Measurements from ENCODE around the gene SLC44A3. TPM values are rescaled to one million over a fixed set of nuclear protein-coding genes. Genes with fewer than 3 reads are reported as not detected.
A peak's percentile ranks its signal among the peaks of the same experiment; 100 is the strongest.

SLC44A3 gene, protein sequence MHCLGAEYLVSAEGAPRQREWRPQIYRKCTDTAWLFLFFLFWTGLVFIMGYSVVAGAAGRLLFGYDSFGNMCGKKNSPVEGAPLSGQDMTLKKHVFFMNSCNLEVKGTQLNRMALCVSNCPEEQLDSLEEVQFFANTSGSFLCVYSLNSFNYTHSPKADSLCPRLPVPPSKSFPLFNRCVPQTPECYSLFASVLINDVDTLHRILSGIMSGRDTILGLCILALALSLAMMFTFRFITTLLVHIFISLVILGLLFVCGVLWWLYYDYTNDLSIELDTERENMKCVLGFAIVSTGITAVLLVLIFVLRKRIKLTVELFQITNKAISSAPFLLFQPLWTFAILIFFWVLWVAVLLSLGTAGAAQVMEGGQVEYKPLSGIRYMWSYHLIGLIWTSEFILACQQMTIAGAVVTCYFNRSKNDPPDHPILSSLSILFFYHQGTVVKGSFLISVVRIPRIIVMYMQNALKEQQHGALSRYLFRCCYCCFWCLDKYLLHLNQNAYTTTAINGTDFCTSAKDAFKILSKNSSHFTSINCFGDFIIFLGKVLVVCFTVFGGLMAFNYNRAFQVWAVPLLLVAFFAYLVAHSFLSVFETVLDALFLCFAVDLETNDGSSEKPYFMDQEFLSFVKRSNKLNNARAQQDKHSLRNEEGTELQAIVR
- total RNA-seq: 1 to 10 TPM in 1 of 4 donors, under 1 TPM in 3; 0.63 to 1.7 (median 0.83) TPM

DNA sequence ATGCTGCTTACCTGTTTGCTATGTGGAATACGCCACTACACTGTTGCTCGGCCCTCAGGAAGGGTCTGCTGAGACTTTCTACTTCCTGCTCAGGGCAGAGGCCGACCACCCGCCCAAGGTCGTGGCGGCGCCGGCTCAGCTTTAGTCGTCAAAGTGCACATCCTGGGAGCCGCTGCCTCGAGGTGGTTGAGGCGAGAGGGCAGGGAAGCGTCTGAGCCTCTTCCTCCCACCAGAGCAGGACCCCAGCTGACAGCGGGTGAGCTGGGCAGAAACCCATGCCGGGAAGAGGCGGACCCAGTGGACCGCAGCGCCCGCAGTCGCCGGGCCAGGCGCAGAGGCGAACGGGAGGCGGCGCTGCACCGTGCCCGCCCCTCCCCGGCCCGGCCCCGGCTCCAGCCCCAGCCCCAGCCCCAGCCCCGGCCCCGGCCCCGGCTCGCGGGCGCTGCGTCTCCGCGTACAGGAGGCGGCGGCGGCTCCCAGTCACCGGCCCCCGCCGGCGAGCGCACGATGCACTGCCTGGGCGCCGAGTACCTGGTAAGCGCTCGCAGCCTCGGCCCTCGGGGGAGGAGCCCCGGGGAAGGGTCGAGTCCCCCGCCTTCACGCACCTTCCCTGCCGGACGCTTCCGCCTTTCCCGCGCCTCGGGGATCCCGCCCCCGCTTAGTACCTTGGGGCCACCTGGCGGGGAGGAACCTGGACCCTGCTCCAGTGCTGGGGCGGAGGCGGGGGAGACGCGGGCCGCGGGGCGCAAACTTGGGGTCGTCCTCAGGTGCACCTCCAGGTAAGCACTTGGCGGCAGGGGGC lies at the start of gene SLC44A3:
Gene SLC44A3, plus strand, starts transcription at position 413 of the 802 bp plus-strand sequence. Its CDS starts 95 bp downstream, at position 508.
- Histone ChIP-seq H3K4me1 (peaks cover 5 to 16% (median 14%) of the 10 kb centered on the region in 4 donors), H3K36me3 (no peaks in the 10 kb centered on the region), H3K9me3 (no peaks in the 10 kb centered on the region), H3K27me3 (no peaks in the 10 kb centered on the region), H3K27ac (replicated peaks in 1 of 4) (peak within 1 kb of the TSS in 2 of 4 donors; percentile 18 to 56), H3K4me3 (peak within 1 kb of the TSS; percentile 62 to 84 (median 68))
- intact Hi-C loops (cut with DNase I): no loop called here
- DNase-seq (ENCODE audit: extremely low spot score): no peak
- TF ChIP-seq, protein P1, sequence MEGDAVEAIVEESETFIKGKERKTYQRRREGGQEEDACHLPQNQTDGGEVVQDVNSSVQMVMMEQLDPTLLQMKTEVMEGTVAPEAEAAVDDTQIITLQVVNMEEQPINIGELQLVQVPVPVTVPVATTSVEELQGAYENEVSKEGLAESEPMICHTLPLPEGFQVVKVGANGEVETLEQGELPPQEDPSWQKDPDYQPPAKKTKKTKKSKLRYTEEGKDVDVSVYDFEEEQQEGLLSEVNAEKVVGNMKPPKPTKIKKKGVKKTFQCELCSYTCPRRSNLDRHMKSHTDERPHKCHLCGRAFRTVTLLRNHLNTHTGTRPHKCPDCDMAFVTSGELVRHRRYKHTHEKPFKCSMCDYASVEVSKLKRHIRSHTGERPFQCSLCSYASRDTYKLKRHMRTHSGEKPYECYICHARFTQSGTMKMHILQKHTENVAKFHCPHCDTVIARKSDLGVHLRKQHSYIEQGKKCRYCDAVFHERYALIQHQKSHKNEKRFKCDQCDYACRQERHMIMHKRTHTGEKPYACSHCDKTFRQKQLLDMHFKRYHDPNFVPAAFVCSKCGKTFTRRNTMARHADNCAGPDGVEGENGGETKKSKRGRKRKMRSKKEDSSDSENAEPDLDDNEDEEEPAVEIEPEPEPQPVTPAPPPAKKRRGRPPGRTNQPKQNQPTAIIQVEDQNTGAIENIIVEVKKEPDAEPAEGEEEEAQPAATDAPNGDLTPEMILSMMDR (IDR thresholded peaks at IDR 0.05): peak; percentile 30 to 47 (median 35)
- no peak for TF ChIP-seq POLR2A (IDR thresholded peaks at IDR 0.05; ENCODE audit: low read depth)
- TF ChIP-seq EP300 (IDR thresholded peaks at IDR 0.05): no peak
- TF ChIP-seq POLR2AphosphoS5 (IDR thresholded peaks at IDR 0.05): no peak
- 9% methylated on average over 18 of the region's 77 CpGs for WGBS

DNA sequence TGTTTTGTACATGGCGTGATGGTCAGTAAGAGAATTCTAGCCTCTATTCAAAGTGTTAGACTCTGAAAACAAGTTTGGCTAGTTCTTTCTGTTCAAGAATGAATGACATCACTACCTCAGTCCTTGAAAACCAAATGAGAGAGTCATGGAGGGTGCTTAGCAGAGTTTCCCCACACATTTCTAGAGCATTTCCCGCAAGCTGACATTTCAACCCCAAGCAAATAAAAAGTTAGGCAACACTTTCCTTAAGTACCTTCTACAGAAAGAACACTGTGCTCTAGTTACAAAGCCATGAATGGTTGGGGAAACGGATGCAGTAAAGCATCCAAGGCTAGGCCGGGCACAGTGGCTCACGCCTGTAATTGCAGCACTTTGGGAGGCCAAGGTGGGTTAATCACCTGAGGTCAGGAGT lies 47.9 kb upstream of the SLC44A3 start:
- no peak overlapping the region for H3K27ac ChIP-seq (replicated peaks in 1 of 4)
- no peaks in the 10 kb centered on the region for H3K4me1 ChIP-seq
- H3K27me3 ChIP-seq: no peaks in the 10 kb centered on the region
- 94% methylated on average over 5 of the region's 5 CpGs for WGBS
- DNase-seq (ENCODE audit: extremely low spot score): peak; percentile 8
- intact Hi-C loops (cut with DNase I): no loop called here
- no peaks in the 10 kb centered on the region for H3K36me3 ChIP-seq
- no peaks in the 10 kb centered on the region for H3K9me3 ChIP-seq
- TF ChIP-seq, protein P1 (IDR thresholded peaks at IDR 0.05): no peak
- TF ChIP-seq POLR2AphosphoS5 (IDR thresholded peaks at IDR 0.05) (no peak), EP300 (IDR thresholded peaks at IDR 0.05) (no peak), POLR2A (IDR thresholded peaks at IDR 0.05; ENCODE audit: low read depth) (no peak)
- H3K4me3 ChIP-seq: no peak overlapping the region

DNA sequence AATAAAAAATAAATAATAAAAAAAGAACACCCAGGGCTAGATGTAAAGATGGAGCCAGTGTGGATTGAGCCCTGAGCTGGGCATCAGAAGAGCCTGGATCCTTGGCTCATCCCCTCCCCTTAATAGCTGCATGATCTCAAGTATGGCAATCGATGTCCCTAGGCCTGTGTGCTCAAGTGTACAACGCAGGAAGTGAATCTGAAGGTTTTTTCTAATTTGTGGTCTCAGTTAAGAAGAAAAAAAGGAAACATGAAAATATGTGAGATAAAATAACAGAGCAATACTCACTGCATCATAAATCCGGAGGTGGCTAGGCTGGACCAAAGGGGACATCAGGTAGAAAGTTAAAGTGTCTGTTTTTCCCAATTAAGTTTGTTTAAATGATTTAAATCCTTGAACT lies 47.3 kb upstream of the SLC44A3 start:
- Histone ChIP-seq H3K36me3 (no peaks in the 10 kb centered on the region), H3K4me3 (no peak overlapping the region), H3K9me3 (no peaks in the 10 kb centered on the region), H3K4me1 (no peaks in the 10 kb centered on the region), H3K27ac (replicated peaks in 1 of 4) (no peak overlapping the region), H3K27me3 (no peaks in the 10 kb centered on the region)
- intact Hi-C loops (cut with DNase I): no loop called here
- 88% methylated on average over 3 of the region's 3 CpGs for WGBS
- TF ChIP-seq POLR2AphosphoS5 (IDR thresholded peaks at IDR 0.05): no peak
- TF ChIP-seq EP300 (IDR thresholded peaks at IDR 0.05): no peak
- no peak for TF ChIP-seq POLR2A (IDR thresholded peaks at IDR 0.05; ENCODE audit: low read depth)
- TF ChIP-seq, protein P1 (IDR thresholded peaks at IDR 0.05): no peak
- DNase-seq (ENCODE audit: extremely low spot score): no peak

DNA sequence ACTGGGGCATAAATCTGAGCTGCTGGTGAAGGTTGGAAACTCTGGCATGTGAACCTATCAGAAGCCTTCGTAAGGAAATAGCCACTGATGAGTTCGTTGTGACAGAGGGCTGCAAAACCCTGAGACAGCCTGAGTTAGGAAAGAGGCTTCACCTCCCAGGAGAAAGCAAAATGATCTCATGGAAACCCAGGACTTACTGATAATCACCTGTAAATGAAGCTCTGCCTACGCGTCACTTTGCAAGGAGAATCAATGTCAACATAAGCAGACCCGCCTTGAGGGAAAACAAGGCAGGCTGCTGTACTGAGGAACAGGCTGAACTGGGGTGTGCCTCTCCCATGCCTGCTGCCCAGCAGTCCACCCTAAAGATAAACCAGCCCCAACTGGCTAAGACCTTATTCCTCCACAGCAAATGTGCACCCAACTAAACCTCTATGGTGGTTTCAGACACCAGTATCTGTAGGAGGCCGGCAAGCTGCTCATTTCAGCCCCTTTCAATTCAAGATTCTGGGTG lies 46.8 kb upstream of the SLC44A3 start:
- WGBS: 82% methylated on average over 6 of the region's 6 CpGs
- Histone ChIP-seq H3K9me3 (no peaks in the 10 kb centered on the region), H3K4me3 (no peak overlapping the region), H3K27me3 (no peaks in the 10 kb centered on the region), H3K36me3 (no peaks in the 10 kb centered on the region), H3K27ac (replicated peaks in 1 of 4) (no peak overlapping the region), H3K4me1 (no peaks in the 10 kb centered on the region)
- TF ChIP-seq, protein P1 (IDR thresholded peaks at IDR 0.05): no peak
- TF ChIP-seq EP300 (IDR thresholded peaks at IDR 0.05): no peak
- no peak for TF ChIP-seq POLR2AphosphoS5 (IDR thresholded peaks at IDR 0.05)
- TF ChIP-seq POLR2A (IDR thresholded peaks at IDR 0.05; ENCODE audit: low read depth): no peak
- DNase-seq (ENCODE audit: extremely low spot score): peak; percentile 72
- intact Hi-C loops (cut with DNase I): no loop called here
